Esophagus (tissue), 2 donors: ENCODE data around the gene TMEM131. TPM values are rescaled to one million over a fixed set of nuclear protein-coding genes. Genes with fewer than 3 reads are reported as not detected.
"Not testable (repeated sequence)": the region's sequence is repeated elsewhere in the genome, so short reads cannot be mapped to it uniquely, and the experiment has no call there.

Experiments
- H3K27ac ChIP-seq, 2 donors: one replicate each; pipeline ENCODE4 v1.5.1; 2013; ENCODE audit warnings: low read depth in 2 of 2, mild to moderate bottlenecking in 2 of 2, inconsistent platforms in 1 of 2, low read length in 1 of 2, moderate library complexity in 1 of 2
- H3K27me3 ChIP-seq, 2 donors: one replicate each; pipeline ENCODE4 v1.6.1; 2013; ENCODE audit warnings: low read length in 2 of 2, control low read depth in 1 of 2, mild to moderate bottlenecking in 1 of 2; ENCODE audit not compliant: insufficient read depth in 2 of 2, control insufficient read depth in 1 of 2
- H3K36me3 ChIP-seq, 2 donors: one replicate each; pipeline ENCODE4 v1.6.1; 2013; ENCODE audit warnings: low read length in 1 of 2; ENCODE audit not compliant: control insufficient read depth in 2 of 2, insufficient read depth in 2 of 2
- H3K4me1 ChIP-seq, 2 donors: one replicate each; pipeline ENCODE4 v1.6.1; 2013; ENCODE audit warnings: low read length in 1 of 2; ENCODE audit not compliant: control insufficient read depth in 2 of 2, insufficient read depth in 2 of 2
- H3K4me3 ChIP-seq, 2 donors: one replicate each; pipeline ENCODE4 v1.5.1; 2013; ENCODE audit warnings: low read length in 2 of 2, mild to moderate bottlenecking in 2 of 2, low read depth in 1 of 2, moderate library complexity in 1 of 2
- H3K9me3 ChIP-seq, 2 donors: one replicate each; pipeline ENCODE4 v1.6.1; 2013; ENCODE audit warnings: mild to moderate bottlenecking in 2 of 2, low read depth in 1 of 2, low read length in 1 of 2, moderate library complexity in 1 of 2; ENCODE audit not compliant: control insufficient read depth in 2 of 2, insufficient read depth in 1 of 2
- WGBS, 2 donors: extraction: QIAGEN DNeasy Blood & Tissue Kit; methylation state at CpG; one replicate each; pipeline ENCODE4 v1.1.7; 2013; 5-methylcytosine and 5-hydroxymethylcytosine counted together
- polyA plus RNA-seq, 2 donors: library from polyadenylated mRNA; stranded (reverse); fragments of 200-250 nt; gene quantifications; one replicate each; pipeline ENCODE4 v1.2.3, GENCODE V29; 2013
- donor health status: healthy with polysubstance abuse.
- donor health status: Bipolar disorder and iron deficiency.

Gene TMEM131
- polyA plus RNA-seq, 2 donors: 9.3 to 9.9 TPM

DNA sequence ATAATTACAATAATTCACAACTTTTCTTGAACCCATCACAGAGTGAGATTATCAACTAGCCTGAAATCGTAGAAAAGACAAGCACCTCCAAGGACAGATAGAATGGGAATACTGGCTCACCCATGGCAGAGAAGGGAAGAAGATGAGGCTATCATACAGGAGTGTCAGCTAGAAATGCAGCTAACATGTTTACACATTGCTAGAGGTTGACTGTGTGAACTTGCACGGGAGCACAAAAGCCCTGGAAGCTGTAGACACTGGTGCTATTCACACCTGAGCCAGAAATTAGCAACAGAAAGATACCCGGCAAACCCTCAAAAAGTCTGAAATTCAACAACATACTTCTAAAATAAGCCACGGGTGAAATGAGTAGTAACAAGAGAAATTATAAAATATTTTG, 150.6 kb downstream of the TMEM131 start:
- Histone ChIP-seq H3K4me3 (no peak overlapping the region), H3K27me3 (no peaks in the 10 kb centered on the region), H3K4me1 (no peaks in the 10 kb centered on the region), H3K27ac (no peak overlapping the region), H3K36me3 (peaks cover 2 to 9% of the 10 kb centered on the region in 2 donors), H3K9me3 (no peaks in the 10 kb centered on the region)
- WGBS, 2 donors: 66 to 80% methylated on average over 4 of the region's 4 CpGs

- Histone ChIP-seq H3K9me3 (no peaks in the 10 kb centered on the region), H3K36me3 (peaks cover 3 to 9% of the 10 kb centered on the region in 2 donors), H3K4me3 (no peak overlapping the region), H3K27ac (no peak overlapping the region), H3K27me3 (no peaks in the 10 kb centered on the region), H3K4me1 (no peaks in the 10 kb centered on the region)
- WGBS, 2 donors: 57 to 83% methylated on average over 2 of the region's 2 CpGs
Measured at GRCh38 chr2:97844311-97844859, 151.4 kb downstream of the TMEM131 start.

GRCh38 chr2:97840198-97840597, 155.6 kb downstream of the TMEM131 start:
- Histone ChIP-seq H3K27me3 (no peaks in the 10 kb centered on the region), H3K27ac (no peak overlapping the region), H3K9me3 (no peaks in the 10 kb centered on the region), H3K36me3 (peaks cover 3 to 9% of the 10 kb centered on the region in 2 donors), H3K4me3 (no peak overlapping the region), H3K4me1 (no peaks in the 10 kb centered on the region)
- WGBS, 2 donors: 92 to 94% methylated on average over 6 of the region's 6 CpGs

GRCh38 chr2:97834610-97835009, 161.1 kb downstream of the TMEM131 start:
- Histone ChIP-seq H3K27me3 (no peaks in the 10 kb centered on the region), H3K36me3 (peaks cover 0 to under 1% of the 10 kb centered on the region in 2 donors), H3K27ac (no peak overlapping the region), H3K4me3 (no peak overlapping the region), H3K9me3 (no peaks in the 10 kb centered on the region), H3K4me1 (no peaks in the 10 kb centered on the region)
- WGBS, 2 donors: 70 to 79% methylated on average over 1 of the region's 1 CpG

DNA sequence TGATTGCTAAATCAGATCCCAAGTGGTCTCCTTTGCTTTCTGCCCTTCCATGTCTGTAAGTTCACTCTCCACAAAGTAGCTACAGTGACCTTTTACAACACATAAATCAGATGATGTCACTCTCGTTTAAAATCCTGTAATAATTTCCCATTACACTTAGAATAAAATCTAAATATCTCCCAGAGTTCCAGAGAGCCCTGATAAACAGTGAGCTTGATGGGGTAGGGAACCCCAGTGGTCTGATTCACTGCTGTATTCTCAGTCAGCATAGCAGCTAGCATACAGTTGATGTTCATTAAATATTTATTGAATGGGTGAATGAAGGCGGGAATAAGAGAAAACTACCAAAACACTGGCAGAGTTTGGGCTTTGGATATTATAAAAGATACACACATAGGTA, 164.6 kb downstream of the TMEM131 start:
- 75 to 77% methylated on average over 2 of the region's 2 CpGs for WGBS, 2 donors
- Histone ChIP-seq H3K9me3 (peaks cover 0 to 2% of the 10 kb centered on the region in 2 donors), H3K27me3 (no peaks in the 10 kb centered on the region), H3K27ac (no peak overlapping the region), H3K36me3 (peaks cover 0 to 3% of the 10 kb centered on the region in 2 donors), H3K4me3 (no peak overlapping the region), H3K4me1 (no peaks in the 10 kb centered on the region)

DNA sequence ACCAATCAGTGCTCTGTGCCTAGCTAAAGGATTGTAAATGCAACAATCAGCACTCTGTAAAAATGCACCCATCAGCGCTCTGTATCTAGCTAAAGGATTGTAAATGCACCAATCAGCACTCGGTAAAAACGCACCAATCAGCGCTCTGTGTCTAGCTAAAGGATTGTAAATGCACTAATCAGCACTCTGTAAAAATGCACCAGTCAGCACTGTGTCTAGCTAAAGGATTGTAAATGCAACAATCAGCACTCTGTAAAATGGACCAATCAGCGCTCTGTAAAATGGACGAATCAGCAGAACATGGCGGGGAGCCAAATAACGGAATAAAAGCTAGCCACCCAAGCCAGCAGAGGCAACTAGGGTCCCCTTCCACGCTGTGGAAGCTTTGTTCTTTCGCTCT, 166.5 kb downstream of the TMEM131 start:
- H3K4me1 ChIP-seq, H3K36me3 ChIP-seq, H3K4me3 ChIP-seq, H3K27me3 ChIP-seq, H3K9me3 ChIP-seq, H3K27ac ChIP-seq: not testable (repeated sequence)
- WGBS, 2 donors: 96% methylated on average over 10 of the region's 10 CpGs

GRCh38 chr2:97827013-97827412, 168.7 kb downstream of the TMEM131 start:
- 97 to 98% methylated on average over 19 of the region's 19 CpGs for WGBS, 2 donors
- not testable (repeated sequence) for H3K4me3 ChIP-seq, H3K4me1 ChIP-seq, H3K9me3 ChIP-seq, H3K27me3 ChIP-seq, H3K27ac ChIP-seq, H3K36me3 ChIP-seq

GRCh38 chr2:97826266-97826847, 169.4 kb downstream of the TMEM131 start:
- H3K27me3 ChIP-seq, H3K36me3 ChIP-seq, H3K4me3 ChIP-seq, H3K27ac ChIP-seq, H3K4me1 ChIP-seq, H3K9me3 ChIP-seq: not testable (repeated sequence)
- WGBS, 2 donors: 75 to 85% methylated on average over 3 of the region's 3 CpGs

- H3K9me3 ChIP-seq, H3K36me3 ChIP-seq: not testable (repeated sequence)
- 89 to 93% methylated on average over 2 of the region's 2 CpGs for WGBS, 2 donors
Measured at GRCh38 chr2:97824011-97824410, 171.7 kb downstream of the TMEM131 start.

GRCh38 chr2:97821862-97822261, 173.9 kb downstream of the TMEM131 start:
- not testable (repeated sequence) for H3K9me3 ChIP-seq, H3K36me3 ChIP-seq, H3K27me3 ChIP-seq, H3K4me3 ChIP-seq, H3K4me1 ChIP-seq, H3K27ac ChIP-seq
- WGBS, 2 donors: 98 to 99% methylated on average over 6 of the region's 6 CpGs

More at GRCh38 chr2:97824011-97824410, 171.7 kb downstream of the TMEM131 start:
- not testable (repeated sequence) for H3K27ac ChIP-seq, H3K4me1 ChIP-seq, H3K4me3 ChIP-seq, H3K27me3 ChIP-seq
